ENCODE measurements around the gene AGPAT3. TPM values are rescaled to one million over a fixed set of nuclear protein-coding genes. Genes with fewer than 3 reads are reported as not detected.

The AGPAT3 gene
- total RNA-seq, 6 donors from 2014 or later = 55.0 to 102 (median 70.0) TPM

DNA sequence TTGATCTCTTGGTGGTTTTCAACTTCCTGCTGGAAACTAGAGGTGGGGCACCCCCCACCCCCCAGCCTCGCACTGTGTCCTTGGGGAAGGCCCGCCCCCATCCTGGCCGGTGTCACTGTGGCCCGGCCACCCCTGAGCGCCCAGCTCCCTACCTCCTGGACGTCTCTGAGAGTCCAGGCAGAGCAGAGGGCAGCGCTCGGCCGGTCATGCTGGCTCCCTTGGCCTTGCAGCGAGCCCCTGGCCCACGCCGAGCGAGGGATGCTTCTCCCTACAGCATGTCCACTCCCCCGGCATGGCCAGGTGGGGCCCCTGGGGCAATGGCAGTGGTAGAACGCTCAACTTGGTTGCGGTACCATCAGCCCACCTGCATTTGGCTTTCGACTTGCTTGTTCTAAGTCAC, 118.4 kb downstream of the AGPAT3 start:
- H3K36me3 ChIP-seq = peaks cover 9 to 49% (median 34%) of the 10 kb centered on the region in 4 donors
- DNase-seq = peak in 1 of 2 donors; percentile 82
- ATAC-seq (ENCODE audit: low FRiP score in 2 of 2) = no peak
- 89 to 91% methylated on average over 17 of the region's 17 CpGs for WGBS, 2 donors
- H3K27ac ChIP-seq = no peak overlapping the region
- H3K4me3 ChIP-seq = no peak overlapping the region
- TF ChIP-seq POLR2A (IDR thresholded peaks at IDR 0.05) (no peak), EP300 (IDR thresholded peaks at IDR 0.05) (no peak), POLR2AphosphoS5 (IDR thresholded peaks at IDR 0.05) (no peak)
- TF ChIP-seq, protein P1, sequence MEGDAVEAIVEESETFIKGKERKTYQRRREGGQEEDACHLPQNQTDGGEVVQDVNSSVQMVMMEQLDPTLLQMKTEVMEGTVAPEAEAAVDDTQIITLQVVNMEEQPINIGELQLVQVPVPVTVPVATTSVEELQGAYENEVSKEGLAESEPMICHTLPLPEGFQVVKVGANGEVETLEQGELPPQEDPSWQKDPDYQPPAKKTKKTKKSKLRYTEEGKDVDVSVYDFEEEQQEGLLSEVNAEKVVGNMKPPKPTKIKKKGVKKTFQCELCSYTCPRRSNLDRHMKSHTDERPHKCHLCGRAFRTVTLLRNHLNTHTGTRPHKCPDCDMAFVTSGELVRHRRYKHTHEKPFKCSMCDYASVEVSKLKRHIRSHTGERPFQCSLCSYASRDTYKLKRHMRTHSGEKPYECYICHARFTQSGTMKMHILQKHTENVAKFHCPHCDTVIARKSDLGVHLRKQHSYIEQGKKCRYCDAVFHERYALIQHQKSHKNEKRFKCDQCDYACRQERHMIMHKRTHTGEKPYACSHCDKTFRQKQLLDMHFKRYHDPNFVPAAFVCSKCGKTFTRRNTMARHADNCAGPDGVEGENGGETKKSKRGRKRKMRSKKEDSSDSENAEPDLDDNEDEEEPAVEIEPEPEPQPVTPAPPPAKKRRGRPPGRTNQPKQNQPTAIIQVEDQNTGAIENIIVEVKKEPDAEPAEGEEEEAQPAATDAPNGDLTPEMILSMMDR (IDR thresholded peaks at IDR 0.05) = no peak
- H3K9me3 ChIP-seq = no peaks in the 10 kb centered on the region
- no peaks in the 10 kb centered on the region for H3K27me3 ChIP-seq
- H3K4me1 ChIP-seq = no peaks in the 10 kb centered on the region

DNA sequence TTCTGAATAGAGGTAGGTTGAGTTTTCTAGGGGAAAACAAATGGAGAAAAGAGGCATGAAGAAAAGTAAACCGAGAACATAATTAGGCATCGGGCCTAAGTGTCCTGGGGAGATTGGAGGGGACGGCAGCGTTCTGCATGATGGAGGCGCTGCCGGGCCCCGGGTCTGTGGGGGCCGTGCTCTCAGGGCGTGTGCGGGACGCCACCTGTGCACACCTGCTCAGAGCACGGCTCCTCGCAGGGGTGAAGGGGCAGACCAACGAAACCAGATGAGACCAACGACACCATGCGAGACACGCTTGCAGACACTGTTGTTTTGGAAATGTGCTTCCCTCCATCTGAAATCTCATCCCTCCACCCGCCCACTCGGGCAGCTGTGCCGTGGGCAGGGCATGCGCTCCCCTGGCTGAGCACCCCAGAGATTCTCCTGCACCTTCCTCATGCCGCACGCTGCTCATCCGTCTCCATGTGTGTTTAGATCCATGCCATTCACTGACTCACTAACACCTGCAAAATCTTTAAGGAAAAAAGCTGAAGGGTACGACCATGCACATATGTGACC, 118.9 kb downstream of the AGPAT3 start:
- peaks cover 9 to 45% (median 28%) of the 10 kb centered on the region in 4 donors for H3K36me3 ChIP-seq
- ATAC-seq (ENCODE audit: low FRiP score in 2 of 2) = no peak
- no peak for DNase-seq

DNA sequence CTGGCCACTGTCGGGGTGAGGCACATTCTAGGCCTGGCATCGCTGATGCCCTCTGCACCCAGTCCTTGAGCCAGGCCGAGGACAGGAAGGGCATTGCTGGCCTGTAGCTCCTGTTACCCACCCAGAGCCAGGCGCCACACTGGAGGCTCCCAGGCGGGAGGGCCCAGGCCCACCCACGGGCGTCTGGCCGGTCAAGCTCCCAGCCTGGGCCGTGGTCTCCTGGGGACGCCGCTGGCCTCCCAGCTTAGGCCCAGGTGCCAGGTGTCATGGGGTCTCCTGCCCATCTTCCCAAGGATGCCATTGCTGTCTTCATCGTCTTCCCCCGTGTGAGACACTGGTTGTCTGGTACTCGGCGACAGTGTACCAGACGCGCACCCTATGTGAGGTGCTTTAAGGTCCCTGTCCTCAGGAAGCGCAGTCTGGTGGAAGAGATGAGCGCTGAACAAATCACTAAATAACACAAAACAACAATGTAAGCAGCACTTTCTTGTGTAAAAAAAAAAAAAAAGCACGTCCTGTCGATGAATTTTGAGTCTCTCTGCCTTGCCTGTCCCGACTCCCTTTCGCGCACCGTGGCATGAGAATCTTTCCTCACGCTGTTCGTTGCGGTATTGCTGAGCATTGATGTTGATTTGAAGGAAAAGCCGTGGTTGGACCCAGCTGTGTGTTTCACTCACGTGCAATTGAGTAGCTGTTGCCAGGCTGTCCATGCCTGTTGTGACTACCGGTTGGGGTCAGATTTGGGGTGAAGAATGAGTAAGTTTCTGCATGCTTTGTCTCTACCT, 120.1 kb downstream of the AGPAT3 start:
- TF ChIP-seq POLR2A (IDR thresholded peaks at IDR 0.05) (no peak), EP300 (IDR thresholded peaks at IDR 0.05) (no peak), POLR2AphosphoS5 (IDR thresholded peaks at IDR 0.05) (no peak)
- TF ChIP-seq, protein P1 (IDR thresholded peaks at IDR 0.05) = no peak
- no peaks in the 10 kb centered on the region for H3K4me1 ChIP-seq
- no peaks in the 10 kb centered on the region for H3K27me3 ChIP-seq
- no peak overlapping the region for H3K4me3 ChIP-seq
- DNase-seq (peak in 1 of 2 donors; percentile 68), ATAC-seq (ENCODE audit: low FRiP score in 2 of 2) (no peak)
- peaks cover 9 to 37% (median 28%) of the 10 kb centered on the region in 4 donors for H3K36me3 ChIP-seq
- 86 to 89% methylated on average over 21 to 31 of the region's 31 CpGs for WGBS, 2 donors
- no peak overlapping the region for H3K27ac ChIP-seq
- no peaks in the 10 kb centered on the region for H3K9me3 ChIP-seq

More for the DNA sequence above, 118.9 kb downstream of the AGPAT3 start:
- Histone ChIP-seq H3K4me1 (no peaks in the 10 kb centered on the region), H3K27me3 (no peaks in the 10 kb centered on the region), H3K27ac (no peak overlapping the region), H3K9me3 (no peaks in the 10 kb centered on the region), H3K4me3 (no peak overlapping the region)
- TF ChIP-seq, protein P1 (IDR thresholded peaks at IDR 0.05) = no peak
- TF ChIP-seq POLR2A (IDR thresholded peaks at IDR 0.05) (no peak), POLR2AphosphoS5 (IDR thresholded peaks at IDR 0.05) (no peak), EP300 (IDR thresholded peaks at IDR 0.05) (no peak)
- 91 to 92% methylated on average over 25 of the region's 25 CpGs for WGBS, 2 donors

DNA sequence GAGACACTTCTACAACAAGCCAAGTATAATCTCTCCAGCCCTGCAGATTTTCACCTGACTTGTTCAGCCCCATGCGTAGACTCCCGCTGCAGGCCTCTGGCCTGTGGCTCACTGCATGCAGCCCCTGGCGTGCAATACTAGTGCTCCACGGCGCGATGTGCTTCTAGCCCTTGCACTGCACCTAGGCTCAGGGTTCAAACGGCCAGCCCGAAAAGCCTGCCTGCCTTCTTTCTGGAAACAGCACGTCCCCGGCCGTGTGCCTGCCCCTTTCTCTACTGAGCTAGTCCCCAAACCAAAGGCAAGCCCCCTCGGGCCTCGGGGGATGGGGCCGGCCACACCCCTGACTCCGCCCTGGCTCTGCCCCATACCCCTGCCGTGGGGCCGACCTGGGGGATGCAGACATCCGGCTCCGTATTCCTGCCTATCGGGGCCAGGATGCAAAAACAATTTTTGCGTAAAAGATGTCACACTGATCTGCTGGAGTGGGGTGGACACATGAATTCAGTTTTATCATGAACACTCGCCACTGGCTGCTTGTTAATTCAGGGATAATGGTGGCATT, 120.7 kb downstream of the AGPAT3 start:
- H3K4me1 ChIP-seq = no peaks in the 10 kb centered on the region
- ATAC-seq (ENCODE audit: low FRiP score in 2 of 2) = no peak
- no peaks in the 10 kb centered on the region for H3K27me3 ChIP-seq
- peaks cover 9 to 32% (median 25%) of the 10 kb centered on the region in 4 donors for H3K36me3 ChIP-seq
- no peak overlapping the region for H3K27ac ChIP-seq
- H3K9me3 ChIP-seq = no peaks in the 10 kb centered on the region
- TF ChIP-seq EP300 (IDR thresholded peaks at IDR 0.05) (no peak), POLR2AphosphoS5 (IDR thresholded peaks at IDR 0.05) (no peak), POLR2A (IDR thresholded peaks at IDR 0.05) (no peak)
- TF ChIP-seq, protein P1 (IDR thresholded peaks at IDR 0.05) = no peak
- DNase-seq = peak in 1 of 2 donors; percentile 54
- no peak overlapping the region for H3K4me3 ChIP-seq
- WGBS, 2 donors = 30 to 45% methylated on average over 8 to 22 of the region's 22 CpGs

Measured in upper lobe of left lung (tissue), 6 donors.